Small intestine (tissue), 16 donors: ENCODE data around the gene LNX1. TPM values are rescaled to one million over a fixed set of nuclear protein-coding genes. Genes with fewer than 3 reads are reported as not detected.

ENCODE experiments used
- DNase-seq, 2 donors: peaks; one replicate each; pipeline versions ENCODE4 v3.0.0 to v3.0.0-alpha.2; 2013
- FAIRE-seq: peaks from 2 replicates; lab custom pipeline; 2012; peaks lifted over from hg19 to GRCh38; lab: Jason Lieb, UNC
- H3K27ac ChIP-seq, 3 donors: one replicate each; pipeline ENCODE4 v1.5.1; 2013; ENCODE audit warnings: low read length in 2 of 3, mild to moderate bottlenecking in 2 of 3, control low read depth in 1 of 3, inconsistent platforms in 1 of 3, low read depth in 1 of 3, moderate library complexity in 1 of 3
- H3K27me3 ChIP-seq, 3 donors: one replicate each; pipeline ENCODE4 v1.6.1; 2013; ENCODE audit warnings: low read length in 3 of 3, inconsistent platforms in 1 of 3; ENCODE audit not compliant: control insufficient read depth in 3 of 3, insufficient read depth in 3 of 3
- H3K36me3 ChIP-seq, 3 donors: one replicate each; pipeline ENCODE4 v1.6.1; 2013; ENCODE audit warnings: low read length in 3 of 3, inconsistent platforms in 1 of 3, low read depth in 1 of 3, mild to moderate bottlenecking in 1 of 3, moderate library complexity in 1 of 3; ENCODE audit not compliant: control insufficient read depth in 3 of 3, insufficient read depth in 2 of 3
- H3K4me1 ChIP-seq, 3 donors: one replicate each; pipeline ENCODE4 v1.6.1; 2013; ENCODE audit warnings: low read length in 2 of 3, inconsistent platforms in 1 of 3, low read depth in 1 of 3, mild to moderate bottlenecking in 1 of 3, moderate library complexity in 1 of 3; ENCODE audit not compliant: control insufficient read depth in 3 of 3, insufficient read depth in 2 of 3
- H3K4me3 ChIP-seq, 3 donors: one replicate each; pipeline ENCODE4 v1.5.1; 2013; ENCODE audit warnings: low read length in 3 of 3, control low read depth in 1 of 3, inconsistent platforms in 1 of 3, low read depth in 1 of 3, mild to moderate bottlenecking in 1 of 3, moderate library complexity in 1 of 3
- H3K9me3 ChIP-seq, 2 donors: one replicate each; pipeline ENCODE4 v1.6.1; 2013; ENCODE audit warnings: low read depth in 1 of 2, low read length in 1 of 2; ENCODE audit not compliant: control insufficient read depth in 2 of 2, insufficient read depth in 1 of 2
- WGBS, 3 donors: extraction: QIAGEN DNeasy Blood & Tissue Kit; methylation state at CpG; one replicate each; pipeline ENCODE4 v1.1.7; 2013; 5-methylcytosine and 5-hydroxymethylcytosine counted together
- long read RNA-seq, 10 donors: transcript quantifications; one replicate each; lab custom pipeline, GENCODE V29; 2026
- polyA plus RNA-seq, 4 donors: library from polyadenylated mRNA; stranded (reverse) in 3 of 4; unstranded in 1 of 4; fragments of 200-250 nt in 3 of 4; fragments of 120-200 nt in 1 of 4; gene quantifications; one replicate each; pipeline versions ENCODE4 v1.2.1 to v1.2.3, GENCODE V29; 2013
- donor health status: healthy with polysubstance abuse.
- donor health status: control.
- donor health status: control.
- donor health status: Bipolar disorder and iron deficiency.
- donor health status: healthy.

Gene LNX1
- 10 to 100 TPM in 2 of 4 donors, 1 to 10 TPM in 2; 6.4 to 13.7 (median 9.1) TPM for polyA plus RNA-seq
- long read RNA-seq, donor 1, partial matches to known transcripts, result 0 of 2 reads
- long read RNA-seq, donor 1, other reads (novel, unspliced or antisense), result 0 of 2 reads
- long read RNA-seq, donor 2, result 0 reads
- long read RNA-seq, donor 3, partial matches to known transcripts, result 36 of 36 reads
- long read RNA-seq, donor 3, other reads (novel, unspliced or antisense), result 0 of 36 reads
- long read RNA-seq, donor 4, result 0 reads
- long read RNA-seq, donor 5, result 0 reads
- long read RNA-seq, donor 6, partial matches to known transcripts, result 0 of 1 reads
- long read RNA-seq, donor 6, other reads (novel, unspliced or antisense), result 0 of 1 reads
- long read RNA-seq, donor 7, result 0 reads
- long read RNA-seq, donor 8, result 0 reads
- long read RNA-seq, donor 9, partial matches to known transcripts, result 8 of 9 reads
- long read RNA-seq, donor 9, other reads (novel, unspliced or antisense), result 0 of 9 reads
- long read RNA-seq, donor 10, partial matches to known transcripts, result 0 of 3 reads
- long read RNA-seq, donor 10, other reads (novel, unspliced or antisense), result 0 of 3 reads

DNA sequence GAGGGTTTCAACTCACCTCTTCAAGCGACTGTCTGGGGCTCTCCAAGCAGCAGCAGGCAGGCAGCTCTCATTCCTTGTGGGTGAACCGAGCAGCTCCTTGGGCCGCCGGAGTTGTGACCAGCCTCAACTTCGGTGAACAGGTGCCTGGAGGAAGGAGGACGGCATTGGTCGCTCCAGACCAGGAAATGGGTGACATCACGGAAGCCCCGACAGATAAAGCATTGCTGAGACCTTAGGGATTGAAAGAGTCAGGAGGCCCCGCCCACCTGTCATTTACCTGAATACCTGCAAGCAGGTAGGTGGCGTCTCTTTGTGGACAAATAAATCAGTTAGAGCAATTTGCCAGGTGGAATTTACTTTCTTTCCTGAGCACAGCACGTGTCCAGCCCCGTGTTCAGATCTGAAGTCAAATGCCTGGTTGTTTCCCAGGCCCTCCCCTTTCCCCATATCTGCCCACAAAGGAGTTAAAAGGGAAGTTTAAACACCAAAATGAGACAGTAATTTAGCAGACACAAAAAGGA, at the start of gene LNX1:
Gene LNX1, minus strand, starts transcription at position 115 of the 521 bp plus-strand sequence. CDS start 17,484 bp downstream, outside the sequence.
- no peaks in the 10 kb centered on the region for H3K36me3 ChIP-seq
- DNase-seq (peak; percentile 98 to 99), FAIRE-seq (no peak)
- H3K4me1 ChIP-seq, result peaks cover 2 to 36% (median 3%) of the 10 kb centered on the region in 3 donors
- no peaks in the 10 kb centered on the region for H3K9me3 ChIP-seq
- peak within 1 kb of the TSS; percentile 80 to 92 (median 85) for H3K27ac ChIP-seq
- WGBS, 3 donors, result 7 to 41% (median 23%) methylated on average over 13 of the region's 13 CpGs
- no peaks in the 10 kb centered on the region for H3K27me3 ChIP-seq
- H3K4me3 ChIP-seq, result peak within 1 kb of the TSS in 2 of 3 donors; percentile 54 to 66

DNA sequence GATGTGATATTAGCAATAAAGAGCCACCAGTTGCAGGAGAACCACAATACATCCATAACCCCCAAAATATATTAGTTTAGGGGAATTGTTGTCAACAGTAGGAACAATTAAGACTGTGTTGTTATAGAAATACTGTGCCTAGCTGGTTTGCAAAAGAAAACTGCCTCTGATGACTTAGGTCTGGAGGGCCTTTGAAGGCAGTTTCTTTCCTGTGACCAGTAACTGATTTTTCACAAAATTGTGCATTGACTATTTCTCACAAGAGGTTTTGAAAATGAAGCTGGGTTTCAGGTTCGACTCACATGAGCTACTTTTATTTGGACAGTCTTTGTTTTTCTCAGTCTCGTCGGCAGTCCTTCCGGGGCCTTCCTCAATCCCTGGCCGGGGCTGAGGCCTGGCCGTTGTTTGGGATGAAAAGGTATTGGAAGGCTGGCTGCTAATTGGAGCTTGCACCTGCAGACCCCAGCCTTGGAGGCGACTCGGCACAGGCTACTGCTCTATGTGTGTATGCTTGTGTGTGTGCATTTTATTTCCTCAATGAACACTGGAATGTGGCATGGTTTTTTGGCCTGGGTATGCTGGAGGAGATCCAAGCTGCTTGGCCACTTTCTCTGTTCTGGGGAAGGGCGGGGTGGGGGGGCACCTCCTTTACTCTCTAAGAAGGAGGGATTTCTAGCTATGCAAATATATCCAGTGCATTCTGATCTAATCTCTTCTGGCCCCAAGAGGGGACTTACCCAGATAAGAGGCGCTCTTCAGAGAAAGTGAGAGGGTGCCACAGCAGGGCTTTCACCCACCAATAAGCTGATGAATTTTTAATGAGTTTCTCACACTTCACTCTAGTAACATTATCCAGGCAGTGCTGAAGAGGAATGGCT, 49.5 kb upstream of the LNX1 start:
- Histone ChIP-seq H3K4me1 (peaks cover 6 to 27% (median 11%) of the 10 kb centered on the region in 3 donors), H3K9me3 (no peaks in the 10 kb centered on the region), H3K27ac (no peak overlapping the region), H3K27me3 (no peaks in the 10 kb centered on the region), H3K36me3 (no peaks in the 10 kb centered on the region), H3K4me3 (no peak overlapping the region)
- 21 to 54% (median 33%) methylated on average over 10 of the region's 10 CpGs for WGBS, 3 donors
- FAIRE-seq (no peak), DNase-seq (no peak)

DNA sequence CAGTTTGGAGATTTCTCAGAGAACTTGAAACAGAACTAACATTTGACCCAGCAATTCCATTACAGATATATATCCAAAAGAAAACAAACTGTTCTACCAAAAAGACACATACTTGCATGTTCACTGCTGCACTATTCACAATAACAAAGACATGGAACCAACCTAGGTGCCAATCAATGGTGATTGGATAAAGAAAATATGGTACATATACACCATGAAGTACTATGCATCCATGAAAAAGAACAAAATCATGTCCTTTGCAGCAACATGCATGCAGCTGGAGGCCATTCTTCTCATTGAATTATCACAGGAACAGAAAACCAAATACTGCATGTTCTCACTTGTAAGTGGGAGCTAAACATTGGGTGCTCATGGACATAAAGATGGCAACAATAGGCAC, 47.6 kb upstream of the LNX1 start:
- Histone ChIP-seq H3K27ac (no peak overlapping the region), H3K4me1 (peaks cover 3 to 13% (median 5%) of the 10 kb centered on the region in 3 donors), H3K9me3 (no peaks in the 10 kb centered on the region), H3K36me3 (no peaks in the 10 kb centered on the region), H3K27me3 (no peaks in the 10 kb centered on the region), H3K4me3 (no peak overlapping the region)
- FAIRE-seq (no peak), DNase-seq (no peak)

DNA sequence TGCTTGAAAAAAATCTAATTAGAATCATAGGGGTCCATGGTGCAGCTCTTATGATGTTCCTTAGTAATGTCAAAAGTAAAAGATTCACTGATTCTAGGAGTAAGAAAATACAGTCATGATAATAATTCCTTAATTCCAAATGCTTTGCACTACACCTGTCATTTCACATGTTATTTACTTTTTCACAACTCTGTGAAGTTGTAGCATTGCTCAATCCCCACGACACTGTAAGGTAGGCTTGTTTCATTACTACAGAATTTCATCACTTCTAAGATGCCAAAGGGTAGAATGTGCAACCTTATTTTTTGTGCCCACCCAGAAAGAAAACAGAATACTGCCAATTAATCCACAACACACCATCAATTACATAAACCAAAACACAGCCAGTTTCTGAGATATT, 46.1 kb upstream of the LNX1 start:
- no peak overlapping the region for H3K4me3 ChIP-seq
- WGBS, 3 donors, result 59 to 83% (median 65%) methylated on average over 1 of the region's 1 CpG
- H3K27me3 ChIP-seq, result no peaks in the 10 kb centered on the region
- DNase-seq (peak in 1 of 2 donors; percentile 30), FAIRE-seq (no peak)
- no peak overlapping the region for H3K27ac ChIP-seq
- peaks cover 3 to 9% (median 5%) of the 10 kb centered on the region in 3 donors for H3K4me1 ChIP-seq
- H3K9me3 ChIP-seq, result no peaks in the 10 kb centered on the region
- H3K36me3 ChIP-seq, result no peaks in the 10 kb centered on the region

DNA sequence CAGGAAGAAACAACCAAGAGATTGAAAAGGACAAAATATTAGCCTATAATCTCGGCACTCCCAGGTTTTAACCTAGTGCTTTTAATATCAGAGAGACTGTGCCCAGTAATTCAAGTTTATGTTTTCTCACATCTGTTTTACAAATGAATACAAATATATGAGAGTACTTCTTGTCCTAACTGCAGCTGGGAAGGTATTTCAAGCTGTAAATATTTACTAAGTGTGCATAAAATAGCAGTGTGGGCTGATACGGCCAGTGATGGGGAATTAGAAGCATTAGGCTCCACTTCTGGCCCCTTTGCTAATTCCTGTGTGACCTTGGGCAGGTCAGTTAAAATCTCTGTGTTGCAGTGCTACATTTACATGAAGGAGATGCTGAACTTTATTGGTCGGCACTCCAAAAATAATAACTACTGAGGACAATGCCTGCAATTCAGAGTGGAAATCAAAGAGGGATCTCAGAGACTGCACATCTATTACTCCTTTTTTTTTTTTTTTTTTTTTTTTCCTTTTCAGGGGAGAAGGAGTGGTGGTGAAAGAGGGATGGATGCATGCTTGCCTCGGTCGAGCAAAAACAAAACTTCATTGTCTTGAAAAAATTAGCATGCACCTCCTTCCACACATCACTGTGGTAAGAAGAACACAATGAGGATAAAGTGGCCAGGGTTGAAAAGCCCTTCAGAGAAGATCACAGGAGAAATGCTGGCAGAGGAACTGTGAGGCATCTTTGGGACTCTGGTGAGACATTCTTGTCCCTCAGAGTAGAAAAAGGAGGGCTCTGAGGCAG, 44.6 kb upstream of the LNX1 start:
- no peak overlapping the region for H3K4me3 ChIP-seq
- no peaks in the 10 kb centered on the region for H3K9me3 ChIP-seq
- DNase-seq (no peak), FAIRE-seq (no peak)
- H3K27me3 ChIP-seq, result no peaks in the 10 kb centered on the region
- H3K4me1 ChIP-seq, result peaks cover 0 to 4% (median 3%) of the 10 kb centered on the region in 3 donors
- peak overlapping the region in 1 of 3 donors; percentile 11 for H3K27ac ChIP-seq
- H3K36me3 ChIP-seq, result no peaks in the 10 kb centered on the region
- WGBS, 3 donors, result 69 to 78% (median 76%) methylated on average over 5 of the region's 5 CpGs

DNA sequence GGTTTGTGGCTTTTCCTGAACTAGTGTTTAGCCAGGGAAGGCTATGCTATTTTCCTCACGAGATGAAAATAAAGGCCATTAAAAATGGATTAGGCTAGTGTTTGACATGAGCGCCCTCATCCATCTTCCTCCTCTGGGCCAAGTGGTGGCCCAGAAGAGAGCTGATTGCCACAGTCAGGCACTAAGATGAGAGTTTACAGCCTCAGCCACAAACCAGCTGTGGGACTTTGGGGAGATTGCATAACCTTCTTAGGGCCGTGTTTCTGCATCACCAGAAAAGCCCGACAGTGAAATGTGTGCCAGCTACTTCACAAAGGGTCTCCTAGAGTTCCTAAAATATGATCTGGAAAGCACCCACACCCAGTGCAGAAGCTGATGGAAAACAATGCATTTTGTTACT, 42.3 kb upstream of the LNX1 start:
- 47 to 64% (median 57%) methylated on average over 4 of the region's 4 CpGs for WGBS, 3 donors
- no peaks in the 10 kb centered on the region for H3K36me3 ChIP-seq
- no peak overlapping the region for H3K27ac ChIP-seq

DNA sequence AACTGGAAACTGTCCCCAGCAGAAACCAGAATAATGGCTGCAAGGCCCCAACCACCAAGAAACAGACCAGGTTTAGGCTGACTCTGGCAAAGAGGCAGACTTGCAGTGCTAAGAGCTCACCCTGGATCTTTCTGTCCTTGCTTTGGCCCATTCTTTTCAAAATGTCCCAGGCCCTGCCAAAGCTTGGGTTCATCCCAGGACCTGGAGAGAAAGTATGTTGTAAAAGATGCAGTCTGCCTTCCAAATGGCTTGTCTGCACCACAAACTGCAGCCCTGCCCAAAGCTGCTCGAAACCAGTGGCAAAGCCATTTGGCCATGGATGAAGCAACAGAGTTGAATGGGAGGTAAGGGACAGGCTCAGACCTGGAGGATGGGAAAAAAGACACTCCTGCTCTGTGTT, 38.0 kb upstream of the LNX1 start:
- Histone ChIP-seq H3K27me3 (no peaks in the 10 kb centered on the region), H3K27ac (no peak overlapping the region), H3K4me1 (no peaks in the 10 kb centered on the region), H3K4me3 (no peak overlapping the region), H3K9me3 (no peaks in the 10 kb centered on the region), H3K36me3 (no peaks in the 10 kb centered on the region)
- no peak for FAIRE-seq
- 74 to 83% (median 81%) methylated on average over 1 of the region's 1 CpG for WGBS, 3 donors
- DNase-seq, result no peak

More for the DNA sequence above, 42.3 kb upstream of the LNX1 start:
- H3K27me3 ChIP-seq, result no peaks in the 10 kb centered on the region
- H3K9me3 ChIP-seq, result no peaks in the 10 kb centered on the region
- no peaks in the 10 kb centered on the region for H3K4me1 ChIP-seq
- FAIRE-seq (no peak), DNase-seq (no peak)
- no peak overlapping the region for H3K4me3 ChIP-seq
